Kidney epithelial cell (primary cell): Measurements from ENCODE around the gene ADD2. TPM values are rescaled to one million over a fixed set of nuclear protein-coding genes. Genes with fewer than 3 reads are reported as not detected.

Experiments used
- DNase-seq: peaks from one replicate; pipeline ENCODE4 v3.0.0-alpha.2; 2010; ENCODE audit warnings: low read depth
- H3K27me3 ChIP-seq: 2 replicates; pipeline ENCODE4 v1.6.0; 2011; ENCODE audit warnings: low read length; ENCODE audit not compliant: control insufficient read depth, insufficient read depth
- H3K36me3 ChIP-seq: 2 replicates; pipeline ENCODE4 v1.5.1; 2011; ENCODE audit warnings: low read length; ENCODE audit not compliant: control insufficient read depth, insufficient read depth
- H3K4me3 ChIP-seq: 2 replicates; pipeline ENCODE4 v1.5.1; 2011; ENCODE audit warnings: low read depth, mild to moderate bottlenecking, control low read depth, low read length
- CTCF ChIP-seq: IDR thresholded peaks from 2 replicates; pipeline ENCODE4 v1.5.1; 2011; ENCODE audit warnings: mild to moderate bottlenecking, moderate library complexity, low read length, control low read depth, inconsistent platforms; ENCODE audit not compliant: insufficient read depth, poor library complexity, severe bottlenecking
- total RNA-seq: library from RNA; depleted of rRNA; stranded (reverse); fragments of >200 nt; gene quantifications from 2 replicates; pipeline ENCODE4 v1.2.3, GENCODE V29; 2015

ADD2 gene
- total RNA-seq, 1 donor from 2014 or later = 9.9 TPM

GRCh38 chr2:70679259-70679658, 88.7 kb downstream of the ADD2 start:
- Histone ChIP-seq H3K27me3 (no peaks in the 10 kb centered on the region), H3K36me3 (no peaks in the 10 kb centered on the region), H3K4me3 (no peak overlapping the region)
- no peak for DNase-seq
- TF ChIP-seq CTCF = no peak

GRCh38 chr2:70678576-70679143, 89.3 kb downstream of the ADD2 start:
- Histone ChIP-seq H3K36me3 (no peaks in the 10 kb centered on the region), H3K4me3 (no peak overlapping the region), H3K27me3 (no peaks in the 10 kb centered on the region)
- DNase-seq = no peak
- no peak for TF ChIP-seq CTCF

- no peaks in the 10 kb centered on the region for H3K36me3 ChIP-seq
- no peak for TF ChIP-seq CTCF
- H3K4me3 ChIP-seq = no peak overlapping the region
- DNase-seq = no peak
- H3K27me3 ChIP-seq = no peaks in the 10 kb centered on the region
Measured at GRCh38 chr2:70676301-70677035, 91.5 kb downstream of the ADD2 start.

- TF ChIP-seq CTCF = no peak
- Histone ChIP-seq H3K36me3 (no peaks in the 10 kb centered on the region), H3K27me3 (no peaks in the 10 kb centered on the region), H3K4me3 (no peak overlapping the region)
- no peak for DNase-seq
Measured at GRCh38 chr2:70675862-70676261, 92.1 kb downstream of the ADD2 start.

GRCh38 chr2:70674636-70675430, 93.2 kb downstream of the ADD2 start:
- no peaks in the 10 kb centered on the region for H3K36me3 ChIP-seq
- H3K27me3 ChIP-seq = no peaks in the 10 kb centered on the region
- no peak for TF ChIP-seq CTCF
- H3K4me3 ChIP-seq = no peak overlapping the region
- no peak for DNase-seq
